B cell (primary cell): ENCODE measurements around the gene MPPED2. TPM values are rescaled to one million over a fixed set of nuclear protein-coding genes. Genes with fewer than 3 reads are reported as not detected.

ENCODE experiments used
- ATAC-seq: fragments of 200-7000 bp; cut with Tn5 transposase; one replicate; pipeline ENCODE4 v1.10.0; 2021; ENCODE audit warnings: low read depth, mild to moderate bottlenecking, moderate number of reproducible peaks, moderate library complexity
- CTCF ChIA-PET: fragments of 350-600 bp; sonication (Branson Sonifier 250); formaldehyde crosslinking; loops from one replicate; lab custom pipeline; 2021; ENCODE audit warnings: antibody characterized with exemption, inconsistent platforms; lab: Charles Lee
- POLR2A ChIA-PET: fragments of 350-600 bp; sonication (Branson Sonifier 250); formaldehyde crosslinking; loops from one replicate; lab custom pipeline; 2021; ENCODE audit warnings: antibody characterized with exemption; lab: Charles Lee
- DNase-seq: peaks from one replicate; pipeline ENCODE4 v3.0.0; 2013
- H2AFZ ChIP-seq: 2 replicates; pipeline ENCODE4 v1.6.1; 2012; ENCODE audit warnings: mild to moderate bottlenecking, low read depth, low read length; ENCODE audit not compliant: insufficient read depth, poor library complexity, severe bottlenecking
- H3K27ac ChIP-seq, 2 donors: 1 replicate in 1 of 2; 2 replicates in 1 of 2; pipeline ENCODE4 v1.5.1; 2012 to 2013; ENCODE audit warnings: low read length in 2 of 2, mild to moderate bottlenecking in 2 of 2, moderate library complexity in 1 of 2
- H3K27me3 ChIP-seq, 4 experiments: fragments of 200-600 bp in 1 of 4; sonication (generic) in 1 of 4; replicated peaks in 1 of 4; 1 replicate in 2 of 4; 2 replicates in 2 of 4; pipeline versions ENCODE4 v1.6.1 to v1.7.0; 2013 to 2016; ENCODE audit warnings: low read length in 3 of 4, mild to moderate bottlenecking in 2 of 4, mixed read lengths in 1 of 4, moderate library complexity in 1 of 4; ENCODE audit not compliant: insufficient read depth in 4 of 4, control insufficient read depth in 3 of 4; ENCODE audit errors: control extremely low read depth in 1 of 4
- H3K36me3 ChIP-seq, 2 experiments: replicated peaks in 1 of 2; 1 replicate in 1 of 2; 2 replicates in 1 of 2; pipeline versions ENCODE4 v1.6.1 to v1.7.1; 2013; ENCODE audit warnings: low read length in 1 of 2; ENCODE audit not compliant: insufficient read depth in 2 of 2, control insufficient read depth in 1 of 2; ENCODE audit errors: control extremely low read depth in 1 of 2, extremely low read depth in 1 of 2
- H3K4me1 ChIP-seq, 2 donors: fragments of 200-600 bp in 1 of 2; sonication (generic) in 1 of 2; 1 replicate in 1 of 2; 2 replicates in 1 of 2; pipeline versions ENCODE4 v1.5.1 to v1.6.1; 2013 to 2017; ENCODE audit warnings: low read length in 2 of 2; ENCODE audit not compliant: control insufficient read depth in 2 of 2, insufficient read depth in 2 of 2
- H3K4me2 ChIP-seq: replicated peaks from 2 replicates; pipeline ENCODE3; 2012; ENCODE audit warnings: mild to moderate bottlenecking, low read depth, low read length; ENCODE audit not compliant: poor library complexity, severe bottlenecking
- H3K4me3 ChIP-seq, 5 experiments: fragments of 200-600 bp in 1 of 5; sonication (generic) in 1 of 5; 1 replicate in 3 of 5; 2 replicates in 2 of 5; pipeline versions ENCODE4 v1.5.1 to v1.7.0; 2011 to 2016; ENCODE audit warnings: low read length in 4 of 5, mild to moderate bottlenecking in 4 of 5, low read depth in 2 of 5, control low read depth in 1 of 5, moderate library complexity in 1 of 5; ENCODE audit not compliant: insufficient read depth in 1 of 5; ENCODE audit errors: control extremely low read depth in 1 of 5, extremely low read depth in 1 of 5
- H3K79me2 ChIP-seq: fragments of 200-600 bp; sonication (generic); one replicate; pipeline ENCODE4 v1.6.0; 2016; ENCODE audit warnings: low read length; ENCODE audit not compliant: control insufficient read depth, insufficient read depth
- H3K9ac ChIP-seq: fragments of 200-600 bp; sonication (generic); 2 replicates; pipeline ENCODE4 v1.6.1; 2017; ENCODE audit warnings: mild to moderate bottlenecking, low read length, moderate library complexity
- H3K9me3 ChIP-seq, 3 donors: one replicate each; pipeline versions ENCODE4 v1.6.1 to v1.7.1; 2013; ENCODE audit warnings: low read length in 2 of 3; ENCODE audit not compliant: control insufficient read depth in 2 of 3, insufficient read depth in 1 of 3; ENCODE audit errors: control extremely low read depth in 1 of 3
- H4K20me1 ChIP-seq: 2 replicates; pipeline ENCODE4 v1.6.0; 2012; ENCODE audit warnings: mild to moderate bottlenecking, low read length; ENCODE audit not compliant: insufficient read depth, control insufficient read depth, poor library complexity, severe bottlenecking
- H3K27ac Mint-ChIP-seq: one replicate; pipeline ENCODE4 v1.8.0; 2021; ENCODE audit warnings: mixed read lengths
- H3K27me3 Mint-ChIP-seq: one replicate; pipeline ENCODE4 v1.8.0; 2021; ENCODE audit warnings: mixed read lengths
- H3K4me1 Mint-ChIP-seq: one replicate; pipeline ENCODE4 v1.8.0; 2021; ENCODE audit warnings: mixed read lengths
- H3K4me3 Mint-ChIP-seq: one replicate; pipeline ENCODE4 v1.8.0; 2021; ENCODE audit warnings: mixed read lengths
- H3K9me3 Mint-ChIP-seq: one replicate; pipeline ENCODE4 v1.8.0; 2022; ENCODE audit warnings: mixed read lengths; ENCODE audit not compliant: insufficient read depth
- CTCF ChIP-seq: fragments of 200-600 bp; IDR thresholded peaks from one replicate; pipeline ENCODE4 v1.8.0; 2022; ENCODE audit warnings: antibody characterized with exemption, mild to moderate bottlenecking
- EZH2 ChIP-seq: IDR thresholded peaks from 2 replicates; pipeline ENCODE4 v1.6.1; 2012; ENCODE audit warnings: borderline replicate concordance, low read depth, mild to moderate bottlenecking, moderate library complexity, low read length; ENCODE audit not compliant: insufficient read depth, poor library complexity, severe bottlenecking
- WGBS: methylation state at CpG from one replicate; pipeline ENCODE4 v1.1.5; 2013; ENCODE audit warnings: missing lambda C conversion rate; ENCODE audit not compliant: insufficient coverage; 5-methylcytosine and 5-hydroxymethylcytosine counted together
- intact Hi-C: fragments of 100-400 bp; cut with micrococcal nuclease; formaldehyde crosslinking; loops from one replicate; pipeline ENCODE4 v1.10.0; 2022
- polyA plus RNA-seq: library from polyadenylated mRNA; depleted of rRNA; stranded (reverse); fragments of >200 nt; gene quantifications from 2 replicates; pipeline ENCODE4 v1.2.3, GENCODE V29; 2012
- total RNA-seq, 2 donors: library from RNA; stranded (reverse); fragments of 120-200 nt in 1 of 2; gene quantifications; 1 replicate in 1 of 2; 2 replicates in 1 of 2; pipeline versions ENCODE4 v1.2.3 to v1.2.4, GENCODE V29; 2013 to 2022

The MPPED2 gene
- total and polyA plus RNA-seq, 2 donors (not counting 1 experiment from before 2014, with no cell fraction given) = 0.70 to 1.1 TPM

- no peak overlapping the region for H3K4me3 Mint-ChIP-seq
- no peaks in the 10 kb centered on the region for H3K4me1 Mint-ChIP-seq
- Histone ChIP-seq H3K4me2 (no peak overlapping the region), H3K27me3 (no peaks in the 10 kb centered on the region), H3K9ac (no peak overlapping the region), H3K9me3 (no peaks in the 10 kb centered on the region), H2AFZ (no peak overlapping the region), H3K4me1 (no peaks in the 10 kb centered on the region), H3K27ac (no peak overlapping the region), H3K79me2 (no peaks in the 10 kb centered on the region), H3K36me3 (no peaks in the 10 kb centered on the region), H4K20me1 (no peaks in the 10 kb centered on the region), H3K4me3 (no peak overlapping the region)
- no peaks in the 10 kb centered on the region for H3K9me3 Mint-ChIP-seq
- intact Hi-C loops = no loop called here
- TF ChIP-seq EZH2 (no peak), CTCF (no peak)
- H3K27me3 Mint-ChIP-seq = peaks cover 9% of the 10 kb centered on the region
- H3K27ac Mint-ChIP-seq = no peak overlapping the region
- POLR2A ChIA-PET = no interaction called here
- ATAC-seq (no peak), DNase-seq (no peak)
- CTCF ChIA-PET = no interaction called here
Measured at GRCh38 chr11:30477061-30477460, 109.1 kb downstream of the MPPED2 start.

GRCh38 chr11:30474151-30474954, 111.8 kb downstream of the MPPED2 start:
- no peak overlapping the region for H2AFZ ChIP-seq
- Mint-ChIP-seq H3K4me3 (no peak overlapping the region), H3K9me3 (no peaks in the 10 kb centered on the region), H3K4me1 (no peaks in the 10 kb centered on the region), H3K27ac (no peak overlapping the region), H3K27me3 (peaks cover 5% of the 10 kb centered on the region)
- H3K27ac ChIP-seq = no peak overlapping the region
- H3K36me3 ChIP-seq = no peaks in the 10 kb centered on the region
- 93% methylated on average over 2 of the region's 4 CpGs for WGBS
- ATAC-seq (no peak), DNase-seq (no peak)
- TF ChIP-seq CTCF (no peak), EZH2 (no peak)
- H3K27me3 ChIP-seq = no peaks in the 10 kb centered on the region
- no peaks in the 10 kb centered on the region for H4K20me1 ChIP-seq
- no peak overlapping the region for H3K9ac ChIP-seq
- H3K4me1 ChIP-seq = no peaks in the 10 kb centered on the region
- H3K9me3 ChIP-seq = no peaks in the 10 kb centered on the region
- H3K4me2 ChIP-seq = no peak overlapping the region
- H3K79me2 ChIP-seq = no peaks in the 10 kb centered on the region
- ChIA-PET POLR2A (no interaction called here), CTCF (no interaction called here)
- H3K4me3 ChIP-seq = no peak overlapping the region
- intact Hi-C loops = no loop called here
